ENCODE measurements around the gene RBM14.

DNA sequence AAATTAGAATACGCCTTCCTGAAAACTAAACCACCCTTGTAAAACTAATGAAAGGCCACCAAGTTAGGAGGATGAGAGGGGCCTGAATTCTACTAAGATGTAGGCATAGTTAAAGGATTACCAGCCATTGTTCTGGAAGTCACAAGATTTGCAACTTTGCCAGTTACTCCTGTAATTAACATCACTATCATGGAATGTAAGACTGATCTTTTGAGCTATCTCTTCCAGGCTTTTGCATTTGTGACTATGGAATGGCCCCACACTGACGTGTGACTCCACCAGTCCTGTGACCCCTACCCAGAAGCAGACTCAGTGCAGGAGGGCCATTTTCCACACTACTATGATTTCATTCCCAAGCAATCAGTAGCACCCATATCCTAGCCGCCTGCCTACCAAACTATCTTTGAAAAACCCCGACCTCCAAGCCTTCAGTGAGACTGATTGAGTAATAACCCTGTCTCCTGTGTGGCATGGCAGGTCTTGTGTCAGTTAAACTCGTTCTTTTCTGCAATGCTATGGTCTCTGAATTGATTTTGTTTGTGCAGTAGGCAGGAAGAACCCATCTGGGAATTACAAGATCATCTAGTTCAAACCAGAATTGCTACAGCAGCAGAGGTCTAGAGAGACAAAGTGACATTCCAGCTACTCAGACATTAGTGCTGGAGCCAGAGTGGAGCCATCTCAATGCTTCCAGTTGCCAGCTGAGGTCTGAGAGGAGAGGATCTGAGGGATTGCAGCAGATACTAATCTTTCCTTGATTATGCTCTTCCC is 46.2 kb upstream of the RBM14 start:
- TF ChIP-seq TCF7 (CRISPR knock-in tag; IDR thresholded peaks at IDR 0.05; ENCODE audit: low read depth): no peak
- TF ChIP-seq, protein P1, sequence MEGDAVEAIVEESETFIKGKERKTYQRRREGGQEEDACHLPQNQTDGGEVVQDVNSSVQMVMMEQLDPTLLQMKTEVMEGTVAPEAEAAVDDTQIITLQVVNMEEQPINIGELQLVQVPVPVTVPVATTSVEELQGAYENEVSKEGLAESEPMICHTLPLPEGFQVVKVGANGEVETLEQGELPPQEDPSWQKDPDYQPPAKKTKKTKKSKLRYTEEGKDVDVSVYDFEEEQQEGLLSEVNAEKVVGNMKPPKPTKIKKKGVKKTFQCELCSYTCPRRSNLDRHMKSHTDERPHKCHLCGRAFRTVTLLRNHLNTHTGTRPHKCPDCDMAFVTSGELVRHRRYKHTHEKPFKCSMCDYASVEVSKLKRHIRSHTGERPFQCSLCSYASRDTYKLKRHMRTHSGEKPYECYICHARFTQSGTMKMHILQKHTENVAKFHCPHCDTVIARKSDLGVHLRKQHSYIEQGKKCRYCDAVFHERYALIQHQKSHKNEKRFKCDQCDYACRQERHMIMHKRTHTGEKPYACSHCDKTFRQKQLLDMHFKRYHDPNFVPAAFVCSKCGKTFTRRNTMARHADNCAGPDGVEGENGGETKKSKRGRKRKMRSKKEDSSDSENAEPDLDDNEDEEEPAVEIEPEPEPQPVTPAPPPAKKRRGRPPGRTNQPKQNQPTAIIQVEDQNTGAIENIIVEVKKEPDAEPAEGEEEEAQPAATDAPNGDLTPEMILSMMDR (IDR thresholded peaks at IDR 0.05): no peak
- TF ChIP-seq TEAD4 (CRISPR knock-in tag; IDR thresholded peaks at IDR 0.05): no peak
- no peak for TF ChIP-seq ATF1 (CRISPR knock-in tag; IDR thresholded peaks at IDR 0.05)
- no peak for TF ChIP-seq CBFB (CRISPR knock-in tag; IDR thresholded peaks at IDR 0.05; ENCODE audit: low read depth)
- TF ChIP-seq, protein P2, sequence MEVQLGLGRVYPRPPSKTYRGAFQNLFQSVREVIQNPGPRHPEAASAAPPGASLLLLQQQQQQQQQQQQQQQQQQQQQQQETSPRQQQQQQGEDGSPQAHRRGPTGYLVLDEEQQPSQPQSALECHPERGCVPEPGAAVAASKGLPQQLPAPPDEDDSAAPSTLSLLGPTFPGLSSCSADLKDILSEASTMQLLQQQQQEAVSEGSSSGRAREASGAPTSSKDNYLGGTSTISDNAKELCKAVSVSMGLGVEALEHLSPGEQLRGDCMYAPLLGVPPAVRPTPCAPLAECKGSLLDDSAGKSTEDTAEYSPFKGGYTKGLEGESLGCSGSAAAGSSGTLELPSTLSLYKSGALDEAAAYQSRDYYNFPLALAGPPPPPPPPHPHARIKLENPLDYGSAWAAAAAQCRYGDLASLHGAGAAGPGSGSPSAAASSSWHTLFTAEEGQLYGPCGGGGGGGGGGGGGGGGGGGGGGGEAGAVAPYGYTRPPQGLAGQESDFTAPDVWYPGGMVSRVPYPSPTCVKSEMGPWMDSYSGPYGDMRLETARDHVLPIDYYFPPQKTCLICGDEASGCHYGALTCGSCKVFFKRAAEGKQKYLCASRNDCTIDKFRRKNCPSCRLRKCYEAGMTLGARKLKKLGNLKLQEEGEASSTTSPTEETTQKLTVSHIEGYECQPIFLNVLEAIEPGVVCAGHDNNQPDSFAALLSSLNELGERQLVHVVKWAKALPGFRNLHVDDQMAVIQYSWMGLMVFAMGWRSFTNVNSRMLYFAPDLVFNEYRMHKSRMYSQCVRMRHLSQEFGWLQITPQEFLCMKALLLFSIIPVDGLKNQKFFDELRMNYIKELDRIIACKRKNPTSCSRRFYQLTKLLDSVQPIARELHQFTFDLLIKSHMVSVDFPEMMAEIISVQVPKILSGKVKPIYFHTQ (CRISPR knock-in tag; IDR thresholded peaks at IDR 0.05): no peak
- TF ChIP-seq, protein P3, sequence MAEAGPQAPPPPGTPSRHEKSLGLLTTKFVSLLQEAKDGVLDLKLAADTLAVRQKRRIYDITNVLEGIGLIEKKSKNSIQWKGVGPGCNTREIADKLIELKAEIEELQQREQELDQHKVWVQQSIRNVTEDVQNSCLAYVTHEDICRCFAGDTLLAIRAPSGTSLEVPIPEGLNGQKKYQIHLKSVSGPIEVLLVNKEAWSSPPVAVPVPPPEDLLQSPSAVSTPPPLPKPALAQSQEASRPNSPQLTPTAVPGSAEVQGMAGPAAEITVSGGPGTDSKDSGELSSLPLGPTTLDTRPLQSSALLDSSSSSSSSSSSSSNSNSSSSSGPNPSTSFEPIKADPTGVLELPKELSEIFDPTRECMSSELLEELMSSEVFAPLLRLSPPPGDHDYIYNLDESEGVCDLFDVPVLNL (CRISPR knock-in tag; IDR thresholded peaks at IDR 0.05; ENCODE audit: borderline replicate concordance, low read depth): no peak
- no peak for TF ChIP-seq NFATC4 (CRISPR knock-in tag; IDR thresholded peaks at IDR 0.05)
- TF ChIP-seq NFYB (CRISPR knock-in tag; conservative IDR thresholded peaks at IDR 0.05; ENCODE audit: low read depth): no peak
- TF ChIP-seq JUN (CRISPR knock-in tag; IDR thresholded peaks at IDR 0.05): no peak
- TF ChIP-seq ZMAT4 (CRISPR knock-in tag; IDR thresholded peaks at IDR 0.05): no peak

All from WTC11 (cell line).